ENCODE measurements around the gene ZNF554.
"Not testable (repeated sequence)": the region's sequence is repeated elsewhere in the genome, so short reads cannot be mapped to it uniquely, and the experiment has no call there.

The ZNF554 gene

GRCh38 chr19:2790557-2791271, 29.0 kb upstream of the ZNF554 start:
- DNase-seq (ENCODE audit: low spot score): no peak

GRCh38 chr19:2791440-2791839, 28.2 kb upstream of the ZNF554 start:
- DNase-seq (ENCODE audit: low spot score): no peak

GRCh38 chr19:2791876-2792275, 27.8 kb upstream of the ZNF554 start:
- no peak for DNase-seq (ENCODE audit: low spot score)

GRCh38 chr19:2792666-2793065, 27.0 kb upstream of the ZNF554 start:
- not testable (repeated sequence) for DNase-seq (ENCODE audit: low spot score)

- DNase-seq (ENCODE audit: low spot score): no peak
These were observed 26.5 kb upstream of the ZNF554 start for GRCh38 chr19:2793126-2793525.

GRCh38 chr19:2793577-2793976, 26.1 kb upstream of the ZNF554 start:
- DNase-seq (ENCODE audit: low spot score): no peak

GRCh38 chr19:2795827-2796658, 23.6 kb upstream of the ZNF554 start:
- no peak for DNase-seq (ENCODE audit: low spot score)

- no peak for DNase-seq (ENCODE audit: low spot score)
These were observed 22.9 kb upstream of the ZNF554 start for GRCh38 chr19:2796659-2797266.

GRCh38 chr19:2797280-2797679, 22.4 kb upstream of the ZNF554 start:
- DNase-seq (ENCODE audit: low spot score): no peak

GRCh38 chr19:2798158-2798685, 21.4 kb upstream of the ZNF554 start:
- no peak for DNase-seq (ENCODE audit: low spot score)

- DNase-seq (ENCODE audit: low spot score): no peak
These were observed 20.9 kb upstream of the ZNF554 start for GRCh38 chr19:2798733-2799132.

GRCh38 chr19:2799273-2800020, 20.2 kb upstream of the ZNF554 start:
- DNase-seq (ENCODE audit: low spot score): no peak

- DNase-seq (ENCODE audit: low spot score): no peak
These were observed 19.2 kb upstream of the ZNF554 start for GRCh38 chr19:2800506-2800905.

- no peak for DNase-seq (ENCODE audit: low spot score)
These were observed 16.8 kb upstream of the ZNF554 start for GRCh38 chr19:2802826-2803225.

- DNase-seq (ENCODE audit: low spot score): no peak
These were observed 16.0 kb upstream of the ZNF554 start for GRCh38 chr19:2803486-2804155.

GRCh38 chr19:2804156-2805004, 15.3 kb upstream of the ZNF554 start:
- no peak for DNase-seq (ENCODE audit: low spot score)

- no peak for DNase-seq (ENCODE audit: low spot score)
These were observed 14.3 kb upstream of the ZNF554 start for GRCh38 chr19:2805261-2805900.

GRCh38 chr19:2805991-2806649, 13.5 kb upstream of the ZNF554 start:
- DNase-seq (ENCODE audit: low spot score): no peak

- DNase-seq (ENCODE audit: low spot score): no peak
These were observed 12.8 kb upstream of the ZNF554 start for GRCh38 chr19:2806736-2807378.
